GM12801 (cell line): ENCODE results near the gene SFN.

ENCODE experiments used
- TF ChIP-seq, protein P1 (sequence below): IDR thresholded peaks from one replicate; pipeline ENCODE4 v1.5.1; 2011; ENCODE audit warnings: control low read depth; ENCODE audit not compliant: insufficient read length; ENCODE audit errors: extremely low read depth

Gene SFN

DNA sequence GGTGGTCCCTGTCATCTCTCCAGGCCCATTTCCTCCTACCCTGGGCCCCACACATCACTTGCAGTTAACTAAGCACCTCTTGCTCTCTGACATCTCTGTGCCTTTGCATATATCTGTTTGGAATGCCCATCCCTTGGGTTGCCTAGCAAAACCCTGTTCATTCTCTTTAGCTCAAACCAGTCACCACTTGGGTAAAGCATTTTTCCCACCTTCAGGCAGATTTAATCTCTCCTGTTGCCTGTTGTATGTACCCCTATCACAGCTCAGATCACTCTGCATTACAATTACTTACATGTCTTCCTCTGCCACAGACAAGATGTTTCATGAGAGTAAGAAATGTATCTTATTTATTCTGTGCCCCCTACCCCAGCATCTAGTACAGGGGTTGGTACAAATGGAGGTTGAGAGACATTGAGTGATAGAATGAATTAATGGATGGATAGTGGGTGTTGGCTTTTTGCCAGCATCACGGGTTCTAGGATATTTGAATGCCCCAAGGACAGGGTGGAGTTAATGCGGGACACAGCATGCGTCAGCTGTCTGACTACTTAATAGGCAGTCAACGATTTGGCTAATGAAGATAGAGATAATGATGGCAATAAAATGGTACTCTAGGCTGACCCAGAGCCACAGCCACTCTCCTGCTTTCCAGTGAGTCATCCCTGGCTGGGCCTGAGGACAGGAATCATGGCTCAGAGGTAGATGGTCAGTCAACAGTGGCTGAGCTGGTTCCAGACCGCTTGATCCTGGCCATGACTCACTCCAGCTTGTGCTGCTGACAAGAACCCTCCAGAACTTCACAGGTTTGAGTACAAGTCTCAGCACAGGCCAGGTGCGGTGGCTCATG is 44.3 kb downstream of the SFN start:
- TF ChIP-seq, protein P1, sequence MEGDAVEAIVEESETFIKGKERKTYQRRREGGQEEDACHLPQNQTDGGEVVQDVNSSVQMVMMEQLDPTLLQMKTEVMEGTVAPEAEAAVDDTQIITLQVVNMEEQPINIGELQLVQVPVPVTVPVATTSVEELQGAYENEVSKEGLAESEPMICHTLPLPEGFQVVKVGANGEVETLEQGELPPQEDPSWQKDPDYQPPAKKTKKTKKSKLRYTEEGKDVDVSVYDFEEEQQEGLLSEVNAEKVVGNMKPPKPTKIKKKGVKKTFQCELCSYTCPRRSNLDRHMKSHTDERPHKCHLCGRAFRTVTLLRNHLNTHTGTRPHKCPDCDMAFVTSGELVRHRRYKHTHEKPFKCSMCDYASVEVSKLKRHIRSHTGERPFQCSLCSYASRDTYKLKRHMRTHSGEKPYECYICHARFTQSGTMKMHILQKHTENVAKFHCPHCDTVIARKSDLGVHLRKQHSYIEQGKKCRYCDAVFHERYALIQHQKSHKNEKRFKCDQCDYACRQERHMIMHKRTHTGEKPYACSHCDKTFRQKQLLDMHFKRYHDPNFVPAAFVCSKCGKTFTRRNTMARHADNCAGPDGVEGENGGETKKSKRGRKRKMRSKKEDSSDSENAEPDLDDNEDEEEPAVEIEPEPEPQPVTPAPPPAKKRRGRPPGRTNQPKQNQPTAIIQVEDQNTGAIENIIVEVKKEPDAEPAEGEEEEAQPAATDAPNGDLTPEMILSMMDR: no peak

DNA sequence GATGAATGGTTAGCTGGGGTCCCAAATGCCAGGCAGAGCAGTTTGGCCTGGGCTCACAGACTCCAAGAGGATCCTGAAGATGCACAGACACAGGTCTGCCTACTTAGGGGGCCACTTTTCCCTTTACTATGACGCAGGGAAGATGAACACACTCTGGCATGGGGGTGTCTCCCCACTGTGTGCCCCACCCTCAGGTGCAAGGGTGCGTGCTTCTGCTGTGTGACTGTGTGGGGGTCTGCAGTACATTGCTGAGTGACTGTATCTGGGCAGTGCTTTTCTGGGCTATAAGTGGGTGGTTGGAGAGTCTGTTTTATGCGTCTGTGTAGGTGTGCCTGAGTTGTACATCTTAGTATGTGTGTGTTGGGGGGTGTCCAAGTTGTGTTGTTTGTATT is 47.0 kb downstream of the SFN start:
- TF ChIP-seq, protein P1: no peak

DNA sequence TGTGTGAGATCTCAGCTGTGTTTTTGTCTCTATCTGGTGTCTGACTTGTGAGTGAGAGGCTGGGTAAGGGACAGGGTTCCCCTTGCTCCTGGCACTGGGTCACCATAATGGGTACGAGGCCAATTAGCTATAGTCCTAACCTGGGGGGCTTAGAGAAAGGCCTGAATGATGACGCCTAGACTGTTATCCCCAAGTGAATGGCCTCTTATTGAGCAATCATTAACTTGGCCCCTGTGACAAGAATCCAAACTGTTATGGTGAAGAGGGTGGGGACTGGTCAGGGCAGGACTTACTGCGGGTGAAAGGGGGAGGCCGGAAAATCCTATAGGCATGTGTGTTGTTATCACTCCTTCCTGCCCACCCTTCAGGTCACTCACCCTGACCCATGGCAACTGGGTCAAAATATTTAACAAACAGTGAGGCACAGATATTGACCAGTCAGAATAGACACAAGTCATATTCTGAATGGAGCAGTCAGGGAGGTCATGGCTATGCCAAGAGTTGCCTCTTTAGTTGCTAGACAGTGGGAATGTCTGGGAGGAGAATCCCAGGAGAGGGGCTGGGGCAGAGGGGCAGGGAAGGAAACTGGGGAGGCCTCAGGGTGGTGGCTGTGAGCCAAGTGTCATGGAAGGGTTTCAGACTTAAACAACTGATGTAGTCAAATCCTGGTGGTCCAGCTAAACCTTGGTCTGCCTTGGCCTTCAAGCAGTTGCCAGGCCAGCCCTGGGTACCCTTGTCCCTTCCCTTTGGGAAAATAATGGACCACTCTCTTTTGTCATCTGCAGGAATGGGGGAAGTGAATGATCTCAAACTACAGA is 47.6 kb downstream of the SFN start:
- TF ChIP-seq, protein P1: no peak

DNA sequence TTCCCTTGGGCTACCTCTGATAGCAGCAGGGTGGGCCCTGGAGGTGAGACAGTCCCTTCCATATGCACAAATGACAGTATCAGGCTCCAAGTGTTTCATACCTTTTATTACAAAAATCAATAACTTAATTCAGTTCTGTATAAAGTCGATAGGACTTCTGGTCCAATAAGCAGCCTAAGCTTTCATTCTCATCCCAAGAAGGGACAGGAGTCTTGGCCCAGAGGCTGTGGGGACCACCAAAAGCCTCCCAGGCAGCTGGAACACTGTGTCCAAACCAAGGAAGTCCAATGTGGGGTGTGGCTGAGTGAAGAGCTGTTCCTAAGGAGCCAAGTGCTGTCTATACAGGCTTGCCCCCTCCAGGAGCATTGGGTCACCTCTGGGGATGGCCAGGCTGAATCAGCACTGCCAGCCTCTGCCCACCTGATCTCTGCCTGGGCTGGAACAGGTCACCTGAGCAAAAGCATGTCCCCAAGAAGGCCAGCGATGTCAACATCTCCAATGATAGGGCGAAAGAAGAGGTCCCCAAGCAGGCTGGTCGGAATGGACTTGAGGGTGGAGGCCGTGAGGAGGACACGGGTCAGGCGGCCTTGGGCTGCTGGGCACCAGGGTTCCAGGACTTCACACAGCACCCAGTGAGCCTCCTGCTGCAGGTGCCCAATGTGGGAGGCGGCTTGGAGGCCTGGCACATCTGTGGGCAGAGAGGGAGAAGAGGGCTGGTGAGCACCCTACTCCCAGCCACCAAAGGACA is 48.6 kb downstream of the SFN start:
- TF ChIP-seq, protein P1: no peak

DNA sequence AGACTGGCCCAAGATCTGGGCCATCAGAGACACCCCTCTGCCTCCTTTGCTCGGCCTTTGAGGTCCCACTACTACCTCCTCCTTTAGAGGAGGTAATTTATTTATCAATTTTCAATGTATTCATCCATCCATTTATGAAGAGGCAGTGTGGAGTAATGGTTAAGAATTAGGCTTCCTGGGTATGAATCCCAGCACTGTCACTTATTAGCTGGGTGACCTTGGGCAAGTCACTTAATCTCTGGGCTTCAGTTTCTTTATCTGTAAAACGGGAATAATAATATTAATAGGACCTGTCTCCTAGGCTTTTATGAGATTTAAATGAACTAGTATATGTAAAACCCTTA is 49.2 kb downstream of the SFN start:
- TF ChIP-seq, protein P1: no peak

DNA sequence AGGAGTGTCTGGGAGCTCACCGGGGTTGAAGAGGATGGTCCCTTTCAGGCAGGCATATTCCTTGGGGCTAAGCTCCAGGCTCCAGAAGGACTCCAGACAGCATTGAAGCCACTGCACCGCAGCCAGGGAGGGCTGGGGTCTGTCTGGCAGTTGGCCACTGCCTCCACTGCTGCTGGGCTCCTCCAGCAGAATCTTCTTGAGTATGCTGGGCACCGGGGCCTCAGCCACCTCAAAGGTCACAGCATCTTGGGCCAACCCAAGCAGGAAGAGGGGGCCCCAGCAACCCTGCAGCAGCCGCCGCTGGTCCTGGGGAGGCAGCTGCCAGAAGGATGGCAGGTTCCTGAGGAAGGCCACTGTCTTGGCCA is 50.4 kb downstream of the SFN start:
- TF ChIP-seq, protein P1: no peak
